OCI-LY7 (cell line): ENCODE data around the gene FYB2. TPM values are rescaled to one million over a fixed set of nuclear protein-coding genes. Genes with fewer than 3 reads are reported as not detected.

Experiments used
- BruUV-seq: library from RNA; stranded (reverse); fragments of 400-500 nt; replicated peaks from 2 replicates; lab custom pipeline; 2021; lab: Mats Ljungman, UMichigan
- CTCF ChIA-PET: fragments of 300-600 bp; sonication (Branson Sonifier 250); formaldehyde crosslinking; loops from one replicate; lab custom pipeline; 2022; ENCODE audit warnings: antibody characterized with exemption; ENCODE audit not compliant: unreplicated experiment; lab: Charles Lee
- POLR2A ChIA-PET: fragments of 300-600 bp; sonication (Branson Sonifier 250); formaldehyde crosslinking; loops from one replicate; lab custom pipeline; 2022; ENCODE audit warnings: antibody characterized with exemption; lab: Charles Lee
- DNase-seq: peaks from one replicate; pipeline ENCODE4 v3.0.0-alpha.2; 2015; ENCODE audit warnings: low spot score
- H2AFZ ChIP-seq: fragments of 200-600 bp; sonication (generic), shearing (Covaris generic); 2 replicates; pipeline ENCODE4 v1.6.1; 2014; ENCODE audit warnings: mild to moderate bottlenecking, antibody characterized with exemption, low read length, moderate library complexity
- H3K27ac ChIP-seq: fragments of 200-600 bp; sonication (generic); 2 replicates; pipeline ENCODE4 v1.5.1; 2014; ENCODE audit warnings: mixed run types, low read depth, mild to moderate bottlenecking, moderate library complexity, low read length, inconsistent platforms; ENCODE audit not compliant: poor library complexity, severe bottlenecking
- H3K36me3 ChIP-seq: fragments of 200-600 bp; sonication (generic); 2 replicates; pipeline ENCODE4 v1.6.1; 2014; ENCODE audit warnings: mild to moderate bottlenecking, antibody characterized with exemption, low read length, moderate library complexity, mixed read lengths; ENCODE audit not compliant: insufficient read depth
- H3K4me1 ChIP-seq: fragments of 200-600 bp; sonication (generic); 2 replicates; pipeline ENCODE4 v1.5.1; 2014; ENCODE audit warnings: mild to moderate bottlenecking, low read length; ENCODE audit not compliant: insufficient read depth, poor library complexity, severe bottlenecking
- H3K4me2 ChIP-seq: fragments of 200-600 bp; sonication (generic); 2 replicates; pipeline ENCODE4 v1.6.1; 2014; ENCODE audit warnings: mild to moderate bottlenecking, low read length
- H3K4me3 ChIP-seq: fragments of 200-600 bp; sonication (generic); 2 replicates; pipeline ENCODE4 v1.5.1; 2014; ENCODE audit warnings: mild to moderate bottlenecking, low read depth, low read length; ENCODE audit not compliant: poor library complexity, severe bottlenecking
- H3K79me2 ChIP-seq: fragments of 200-600 bp; sonication (generic); 2 replicates; pipeline ENCODE4 v1.6.1; 2016; ENCODE audit warnings: low read depth, mild to moderate bottlenecking, low read length, moderate library complexity, mixed read lengths; ENCODE audit not compliant: insufficient read depth
- H3K9me2 ChIP-seq: fragments of 200-600 bp; sonication (generic); 2 replicates; pipeline ENCODE4 v1.6.1; 2016; ENCODE audit warnings: mild to moderate bottlenecking, low read length, mixed read lengths; ENCODE audit not compliant: insufficient read depth
- H3K9me3 ChIP-seq: fragments of 200-600 bp; sonication (generic); 2 replicates; pipeline ENCODE4 v1.6.1; 2014; ENCODE audit warnings: mild to moderate bottlenecking, mixed run types, low read length, mixed read lengths
- H4K20me1 ChIP-seq: fragments of 200-600 bp; sonication (generic); 2 replicates; pipeline ENCODE4 v1.6.1; 2014; ENCODE audit warnings: mild to moderate bottlenecking, antibody characterized with exemption, low read length, moderate library complexity, mixed read lengths; ENCODE audit not compliant: insufficient read depth
- EZH2phosphoT487 ChIP-seq: fragments of 200-600 bp; sonication (generic); IDR thresholded peaks from 2 replicates; pipeline ENCODE4 v1.6.1; 2018; ENCODE audit warnings: low read depth, borderline replicate concordance, mild to moderate bottlenecking, mixed run types, antibody characterized with exemption, low read length, moderate library complexity, mixed read lengths
- intact Hi-C: fragments of 100-400 bp; cut with micrococcal nuclease; formaldehyde crosslinking; loops from one replicate; pipeline ENCODE4 v1.10.0; 2022; ENCODE audit not compliant: unreplicated experiment
- total RNA-seq, 2 experiments: library from RNA; depleted of rRNA in 1 of 2; stranded (reverse); fragments of >200 nt in 1 of 2; shearing (Covaris generic) in 1 of 2; gene quantifications; 2 replicates each; pipeline ENCODE4 v1.2.3, GENCODE V29; 2014 to 2022
- TF ChIP-seq, protein P1 (sequence below): fragments of 200-600 bp; sonication (generic); conservative IDR thresholded peaks from 2 replicates; pipeline ENCODE4 v1.5.1; 2014; ENCODE audit warnings: mild to moderate bottlenecking, antibody characterized with exemption, low read length, moderate library complexity, mixed read lengths

The FYB2 gene
- total RNA-seq, 2 experiments from 2014 or later = not detected

DNA sequence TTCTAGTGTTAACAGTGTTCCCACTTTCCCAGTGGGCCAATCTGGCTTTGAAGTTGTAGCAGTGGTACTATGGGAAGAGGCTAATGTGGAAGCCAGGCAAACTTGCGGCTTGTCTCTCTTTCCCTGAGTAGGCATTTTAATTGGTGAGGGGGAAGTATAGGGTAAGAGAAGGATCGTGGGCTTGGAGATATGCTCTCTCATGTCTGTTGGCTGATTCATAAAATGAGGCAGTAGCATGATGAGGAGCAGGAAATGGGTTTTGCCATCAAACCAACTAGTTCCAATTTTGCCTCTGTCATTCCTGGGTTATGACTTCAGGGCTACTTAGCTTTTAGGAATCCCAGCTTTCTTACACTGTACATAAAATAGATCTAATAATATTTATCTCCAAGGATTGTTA, 47.5 kb upstream of the FYB2 start:
- H2AFZ ChIP-seq = no peak overlapping the region
- POLR2A ChIA-PET = no interaction called here
- no peak overlapping the region for H3K4me2 ChIP-seq
- no peaks in the 10 kb centered on the region for H3K9me2 ChIP-seq
- no peaks in the 10 kb centered on the region for H4K20me1 ChIP-seq
- TF ChIP-seq EZH2phosphoT487 = no peak
- TF ChIP-seq, protein P1, sequence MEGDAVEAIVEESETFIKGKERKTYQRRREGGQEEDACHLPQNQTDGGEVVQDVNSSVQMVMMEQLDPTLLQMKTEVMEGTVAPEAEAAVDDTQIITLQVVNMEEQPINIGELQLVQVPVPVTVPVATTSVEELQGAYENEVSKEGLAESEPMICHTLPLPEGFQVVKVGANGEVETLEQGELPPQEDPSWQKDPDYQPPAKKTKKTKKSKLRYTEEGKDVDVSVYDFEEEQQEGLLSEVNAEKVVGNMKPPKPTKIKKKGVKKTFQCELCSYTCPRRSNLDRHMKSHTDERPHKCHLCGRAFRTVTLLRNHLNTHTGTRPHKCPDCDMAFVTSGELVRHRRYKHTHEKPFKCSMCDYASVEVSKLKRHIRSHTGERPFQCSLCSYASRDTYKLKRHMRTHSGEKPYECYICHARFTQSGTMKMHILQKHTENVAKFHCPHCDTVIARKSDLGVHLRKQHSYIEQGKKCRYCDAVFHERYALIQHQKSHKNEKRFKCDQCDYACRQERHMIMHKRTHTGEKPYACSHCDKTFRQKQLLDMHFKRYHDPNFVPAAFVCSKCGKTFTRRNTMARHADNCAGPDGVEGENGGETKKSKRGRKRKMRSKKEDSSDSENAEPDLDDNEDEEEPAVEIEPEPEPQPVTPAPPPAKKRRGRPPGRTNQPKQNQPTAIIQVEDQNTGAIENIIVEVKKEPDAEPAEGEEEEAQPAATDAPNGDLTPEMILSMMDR = no peak
- CTCF ChIA-PET = no interaction called here
- intact Hi-C loops = no loop called here
- H3K4me3 ChIP-seq = no peak overlapping the region
- BruUV-seq = no TSS peak
- DNase-seq = no peak
- H3K36me3 ChIP-seq = no peaks in the 10 kb centered on the region
- H3K4me1 ChIP-seq = no peaks in the 10 kb centered on the region
- H3K79me2 ChIP-seq = no peaks in the 10 kb centered on the region
- H3K27ac ChIP-seq = no peak overlapping the region
- no peaks in the 10 kb centered on the region for H3K9me3 ChIP-seq

DNA sequence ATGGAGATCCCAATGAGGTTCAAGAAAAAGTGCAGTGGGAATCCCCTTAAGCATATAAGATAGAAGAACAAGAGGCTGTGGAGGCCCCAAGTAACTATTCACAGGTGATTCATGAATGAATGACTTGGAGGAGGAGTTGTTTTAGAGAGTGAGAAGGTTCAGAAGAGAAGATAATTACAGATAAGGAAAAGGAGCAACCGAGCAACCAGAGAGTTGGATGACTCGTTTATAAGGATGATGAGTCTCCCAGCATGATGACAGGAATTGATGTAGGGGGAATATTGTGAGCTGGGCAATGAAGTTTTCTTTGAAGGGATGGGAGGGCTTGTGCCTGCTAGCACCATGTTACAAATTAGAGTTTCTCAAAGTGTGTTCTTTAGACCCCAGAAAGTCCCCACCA, 45.2 kb upstream of the FYB2 start:
- Histone ChIP-seq H3K4me2 (no peak overlapping the region), H3K9me2 (no peaks in the 10 kb centered on the region), H2AFZ (no peak overlapping the region), H3K36me3 (no peaks in the 10 kb centered on the region), H3K79me2 (no peaks in the 10 kb centered on the region), H3K27ac (no peak overlapping the region), H3K4me3 (no peak overlapping the region), H3K9me3 (no peaks in the 10 kb centered on the region), H4K20me1 (no peaks in the 10 kb centered on the region), H3K4me1 (no peaks in the 10 kb centered on the region)
- ChIA-PET POLR2A (no interaction called here), CTCF (no interaction called here)
- no TSS peak for BruUV-seq
- DNase-seq = no peak
- intact Hi-C loops = no loop called here
- TF ChIP-seq, protein P1 = no peak
- no peak for TF ChIP-seq EZH2phosphoT487

DNA sequence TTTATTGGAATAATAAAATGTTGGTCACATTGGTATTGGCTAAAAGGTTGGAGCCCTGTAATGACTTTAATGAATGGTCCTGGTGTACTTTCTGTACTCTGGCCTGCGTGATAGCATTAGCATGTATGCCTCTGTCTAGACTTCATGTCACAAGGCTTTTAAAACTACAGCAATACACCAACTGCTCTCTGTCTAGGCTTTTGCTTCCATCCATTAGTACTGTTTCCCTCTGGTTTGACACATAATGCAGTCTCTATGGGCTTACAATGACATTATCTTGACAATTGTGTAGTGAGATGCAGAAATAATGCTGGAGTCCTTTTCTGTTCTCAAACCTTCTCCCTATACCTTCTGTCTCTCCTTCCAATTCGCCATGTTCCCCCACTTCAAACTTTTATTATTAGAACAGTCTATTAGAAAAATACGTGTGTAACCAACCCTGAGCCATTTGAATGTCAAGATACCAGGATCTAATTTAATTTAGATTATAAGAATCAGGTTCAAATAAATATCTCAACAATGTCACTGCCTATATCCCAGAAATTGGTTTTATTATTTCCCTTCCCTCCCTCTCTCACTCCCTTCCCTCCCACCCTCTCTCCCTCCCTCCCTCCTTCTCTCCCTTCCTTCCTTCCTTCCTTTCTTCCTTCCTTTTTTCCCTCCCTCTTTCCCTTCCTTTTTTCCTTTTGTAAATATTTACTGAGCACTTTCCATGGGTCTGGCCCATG, 44.2 kb upstream of the FYB2 start:
- H3K4me2 ChIP-seq = no peak overlapping the region
- no peak for DNase-seq
- no peak overlapping the region for H2AFZ ChIP-seq
- ChIA-PET POLR2A (no interaction called here), CTCF (no interaction called here)
- intact Hi-C loops = no loop called here
- H3K27ac ChIP-seq = no peak overlapping the region
- no TSS peak for BruUV-seq
- no peaks in the 10 kb centered on the region for H3K9me2 ChIP-seq
- H3K36me3 ChIP-seq = no peaks in the 10 kb centered on the region
- no peak for TF ChIP-seq EZH2phosphoT487
- TF ChIP-seq, protein P1 = no peak
- no peaks in the 10 kb centered on the region for H4K20me1 ChIP-seq
- H3K4me1 ChIP-seq = no peaks in the 10 kb centered on the region
- H3K9me3 ChIP-seq = no peaks in the 10 kb centered on the region
- H3K4me3 ChIP-seq = no peak overlapping the region
- H3K79me2 ChIP-seq = no peaks in the 10 kb centered on the region
